Measurements from ENCODE around the gene PDXP.

The PDXP gene

DNA sequence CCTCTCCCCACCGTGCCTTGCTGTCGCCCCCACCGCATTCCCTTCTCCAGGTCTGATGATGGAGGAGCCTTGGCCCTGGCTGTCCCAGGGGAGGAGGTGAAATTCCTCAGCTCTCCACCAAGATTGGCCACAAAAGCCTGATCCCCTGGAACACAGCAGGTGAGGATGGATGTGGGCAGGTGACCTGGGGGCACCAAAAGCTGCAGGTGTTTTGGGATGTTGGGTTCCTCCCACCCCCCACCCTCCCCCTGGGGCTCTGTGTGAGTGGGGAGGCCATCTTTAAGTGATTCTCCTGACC lies 39.0 kb downstream of the PDXP start:
- DNase-seq, result no peak

DNA sequence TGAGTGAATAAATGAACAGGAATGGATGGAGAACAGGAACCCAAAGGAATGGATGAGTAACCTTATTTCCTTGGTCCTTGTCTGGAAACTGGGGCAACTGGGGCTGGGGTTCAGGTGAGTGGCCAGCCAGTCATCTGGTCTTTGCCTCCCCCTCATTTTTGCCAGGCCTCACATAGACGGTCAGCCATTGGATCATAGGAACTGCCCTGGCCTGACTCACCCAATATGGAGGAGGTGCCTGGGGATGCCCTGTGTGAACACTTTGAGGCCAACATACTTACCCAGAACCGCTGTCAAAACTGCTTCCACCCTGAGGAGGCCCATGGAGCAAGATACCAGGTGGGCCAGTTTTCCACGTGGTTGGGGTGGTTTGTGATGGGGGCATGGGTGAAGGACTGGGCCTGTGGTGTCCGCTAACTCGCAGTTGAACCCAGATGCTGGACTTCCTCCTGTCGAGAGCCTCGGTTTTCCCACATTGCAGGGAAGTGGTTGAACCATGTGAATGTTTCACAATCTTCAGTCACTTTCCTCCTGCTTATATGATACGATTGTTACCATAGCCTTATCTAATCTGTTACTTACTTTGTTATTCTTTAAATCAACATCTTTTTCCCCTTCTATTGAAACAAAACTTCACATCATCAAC lies 42.7 kb downstream of the PDXP start:
- DNase-seq, result peak; percentile 65 to 88 (median 82)

DNA sequence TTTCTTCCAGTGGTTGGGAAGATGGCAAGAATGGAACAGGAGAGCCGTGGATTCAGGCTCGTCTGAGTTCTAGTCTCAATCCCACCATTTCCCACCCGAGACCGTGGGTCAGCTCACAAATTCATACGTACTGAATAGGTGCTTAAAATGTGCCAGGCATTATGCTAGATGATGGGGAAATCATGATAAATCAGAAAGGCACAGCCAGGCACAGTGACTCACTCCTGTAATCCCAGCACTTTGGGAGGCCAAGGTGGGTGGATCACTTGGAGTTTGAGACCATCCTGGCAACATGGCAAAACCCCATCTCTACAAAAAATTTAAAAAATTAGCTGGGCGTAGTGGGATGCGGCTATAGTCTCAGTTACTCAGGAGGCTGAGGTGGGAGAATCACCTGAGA lies 45.4 kb downstream of the PDXP start:
- DNase-seq, result no peak

DNA sequence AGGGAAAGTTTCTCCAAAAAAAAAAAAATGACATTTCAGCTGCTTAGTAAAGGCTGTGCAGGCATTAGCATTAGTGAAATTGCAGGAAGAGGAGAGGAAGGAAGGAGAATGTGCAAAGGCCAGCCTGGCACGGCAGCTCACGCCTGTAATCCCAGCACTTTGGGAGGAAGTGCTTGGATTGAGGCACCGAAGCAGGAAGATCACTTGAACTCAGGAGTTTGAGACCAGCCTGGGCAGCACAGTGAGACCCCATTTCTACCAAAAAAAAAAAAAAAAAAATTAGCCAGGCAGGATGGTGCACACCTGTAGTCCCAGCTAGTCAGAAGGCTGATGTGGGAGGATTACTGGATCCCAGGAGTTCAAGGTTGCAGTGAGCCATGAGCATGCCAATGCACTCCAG lies 46.1 kb downstream of the PDXP start:
- peak in 3 of 4 experiments; percentile 29 to 49 (median 49) for DNase-seq

DNA sequence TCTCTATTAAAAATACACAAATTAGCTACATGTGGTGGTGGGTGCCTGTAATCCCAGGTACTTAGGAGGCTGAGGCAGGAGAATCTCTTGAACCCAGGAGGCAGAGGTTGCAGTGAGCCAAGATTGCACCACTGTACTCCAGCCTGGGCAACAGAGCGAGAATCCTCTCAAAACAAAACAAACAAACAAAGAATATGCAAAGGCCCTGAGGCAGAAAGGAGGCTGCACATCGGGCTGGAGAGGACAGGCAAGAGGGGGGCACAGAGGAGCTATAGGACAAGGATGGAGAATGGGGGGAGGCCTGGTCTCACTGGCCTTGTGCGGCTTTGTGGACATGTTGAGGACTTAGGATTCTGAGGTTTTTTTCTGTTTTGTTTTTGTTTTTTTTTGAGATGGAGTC lies 46.7 kb downstream of the PDXP start:
- no peak for DNase-seq

DNA sequence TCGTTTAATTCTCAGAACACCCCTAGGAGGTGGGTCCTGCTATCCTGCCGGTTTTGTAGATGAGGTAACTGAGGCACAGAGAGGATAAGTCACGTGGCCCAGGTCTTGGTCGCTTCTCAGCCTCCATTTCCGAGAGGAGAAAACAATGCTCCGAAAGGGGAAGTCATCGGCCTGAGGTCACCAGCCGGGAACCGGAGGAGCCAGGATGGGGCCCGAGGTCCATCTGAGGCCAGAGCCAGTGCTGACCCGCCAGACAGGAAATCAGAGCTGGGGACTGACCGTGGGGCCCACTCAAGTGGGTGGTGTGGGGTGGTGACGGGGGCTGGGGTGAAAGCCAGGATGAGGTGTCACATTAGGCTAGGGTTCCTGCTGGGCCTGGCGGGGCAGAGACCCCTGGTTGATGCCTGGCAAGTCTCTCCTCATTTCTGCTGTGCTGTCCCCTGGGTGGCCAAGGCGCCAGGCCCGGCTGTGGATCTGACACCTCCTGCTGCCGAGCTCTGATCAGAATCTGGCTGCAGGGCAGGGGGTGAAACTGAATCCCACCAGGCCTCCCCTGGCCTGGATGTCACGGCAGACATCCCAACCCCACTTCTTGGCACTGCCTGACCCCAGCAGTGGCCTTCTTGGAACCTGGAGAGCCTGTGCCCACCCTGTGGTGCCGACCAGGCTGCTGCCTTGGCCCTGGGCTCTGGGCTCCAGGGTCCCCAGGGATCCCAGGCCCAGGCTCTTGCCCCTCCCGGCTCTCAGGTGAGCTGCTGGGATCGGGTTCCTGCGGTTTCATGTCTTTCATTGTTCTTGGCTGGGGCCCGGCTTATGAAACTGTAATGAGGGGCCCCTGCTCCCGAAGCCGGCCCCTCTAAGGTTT lies 50.3 kb downstream of the PDXP start:
- DNase-seq, result peak; percentile 60 to 81 (median 74)

DNA sequence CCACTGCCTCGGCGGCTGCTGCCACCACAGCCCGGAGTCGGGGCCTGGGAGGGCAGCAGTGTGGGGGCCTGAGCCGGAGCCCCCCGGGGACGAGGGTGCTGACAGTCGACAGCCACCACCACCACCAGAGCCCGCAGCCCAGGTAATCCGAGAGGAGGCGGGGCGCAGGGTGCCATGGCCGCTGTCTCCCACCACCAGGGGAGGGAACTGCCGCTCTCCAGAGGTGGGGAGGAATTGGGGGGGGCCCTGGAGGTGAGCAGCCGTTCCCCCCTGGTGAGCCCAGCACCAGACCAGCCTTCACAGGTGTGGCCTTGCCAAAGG lies 50.9 kb downstream of the PDXP start:
- no peak for DNase-seq

DNA sequence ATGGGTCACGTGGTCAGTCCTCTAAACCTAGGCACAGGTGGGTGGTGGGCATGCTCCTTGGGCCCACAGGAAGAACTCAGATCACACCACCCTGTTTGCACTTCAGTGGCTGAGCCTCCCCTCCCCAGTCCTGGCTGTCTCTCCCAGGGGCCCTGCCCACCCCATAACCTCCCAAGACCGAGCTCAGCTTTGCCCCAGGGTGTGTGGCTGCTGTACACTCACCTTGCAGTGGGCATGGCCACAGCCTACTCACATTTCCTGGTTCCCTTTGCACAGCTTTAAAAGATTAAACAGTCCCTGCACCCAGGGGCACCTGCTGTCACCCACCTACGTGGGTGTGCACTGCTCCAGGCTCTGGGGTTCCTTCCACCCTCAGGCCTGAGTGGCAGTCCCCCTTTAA lies 52.2 kb downstream of the PDXP start:
- no peak for DNase-seq

DNA sequence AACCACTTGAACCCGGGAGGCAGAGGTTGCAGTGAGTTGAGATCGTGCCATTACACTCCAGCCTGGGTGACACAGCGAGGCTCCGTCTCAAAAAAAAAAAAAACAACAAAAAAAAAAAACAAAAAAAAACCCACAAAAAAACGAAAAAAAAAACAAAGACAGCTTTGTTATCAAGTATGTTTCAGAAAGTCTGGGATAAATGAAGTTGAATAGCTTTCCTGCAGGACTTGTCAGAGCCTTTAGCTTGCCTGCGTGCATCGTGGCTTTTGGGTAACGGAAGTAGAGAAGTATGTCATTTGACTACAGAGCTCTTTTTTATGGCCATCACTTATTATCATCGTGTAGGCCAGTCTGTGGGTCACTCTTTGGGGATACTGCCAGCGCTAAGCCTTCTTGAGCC lies 53.0 kb downstream of the PDXP start:
- DNase-seq, result no peak

DNA sequence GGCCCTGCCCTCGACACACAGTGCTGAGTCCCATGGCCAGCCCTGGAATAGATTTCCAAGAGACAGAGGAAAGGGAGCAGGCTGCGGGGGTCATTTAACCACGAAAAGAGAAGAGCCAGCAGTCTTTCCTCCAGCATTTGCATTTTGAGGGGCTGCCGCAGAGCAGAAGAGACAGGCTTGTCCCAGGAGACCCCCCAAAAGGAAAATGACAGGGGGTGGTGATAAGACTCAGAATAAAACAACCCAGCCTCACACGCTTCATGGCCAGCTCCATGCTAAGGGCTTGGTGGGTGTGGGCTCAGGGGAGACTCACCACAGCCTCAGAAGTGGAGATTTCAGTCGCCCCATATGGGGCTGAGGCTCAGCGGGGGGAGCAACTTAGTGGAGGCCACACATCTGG lies 55.2 kb downstream of the PDXP start:
- no peak for DNase-seq

DNA sequence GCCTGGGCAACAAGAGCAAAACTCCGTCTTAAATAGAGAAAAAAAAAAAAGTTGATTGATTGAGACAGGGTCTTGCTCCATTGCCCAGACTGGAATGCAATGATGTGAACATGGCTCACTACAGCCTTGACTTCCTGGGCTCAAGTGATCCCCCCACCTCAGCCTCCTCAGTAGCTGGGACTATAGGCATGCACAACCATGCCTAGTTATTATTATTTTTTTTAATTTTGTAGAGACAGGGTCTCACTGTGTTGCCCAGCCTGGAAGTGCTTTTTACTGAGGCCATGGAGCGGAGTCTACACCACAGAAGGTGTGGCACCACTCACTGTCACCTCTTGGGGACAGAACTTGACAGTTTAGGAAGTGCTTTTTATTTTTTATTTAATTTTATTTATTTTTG lies 56.1 kb downstream of the PDXP start:
- no peak for DNase-seq

DNA sequence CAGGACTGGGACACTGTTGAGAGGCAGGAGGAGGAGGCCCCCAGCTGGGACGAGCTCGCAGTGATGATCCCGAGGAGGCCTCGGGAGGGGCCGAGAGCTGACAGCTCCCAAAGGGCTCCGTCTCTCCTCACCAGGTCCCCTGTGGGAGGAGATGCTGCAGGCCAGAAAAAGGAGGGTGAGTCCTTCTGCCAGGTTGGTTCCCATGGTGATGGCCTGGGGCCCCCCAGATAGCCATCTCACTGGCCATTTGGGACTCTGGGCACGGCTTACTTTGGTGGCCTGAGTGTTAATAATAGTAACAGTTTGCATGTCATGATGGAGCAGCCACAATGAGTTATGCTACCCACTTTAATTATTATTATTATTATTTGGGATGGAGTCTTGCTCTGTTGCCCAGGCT lies 57.2 kb downstream of the PDXP start:
- DNase-seq, result no peak
